Keratinocyte (primary cell): Measurements from ENCODE around the gene MTRF1. TPM values are rescaled to one million over a fixed set of nuclear protein-coding genes. Genes with fewer than 3 reads are reported as not detected.

Experiments used
- DNase-seq: peaks from one replicate; pipeline ENCODE4 v3.0.0-alpha.2; 2011; ENCODE audit warnings: low read depth, missing footprints, low spot score
- FAIRE-seq: peaks from 2 replicates; lab custom pipeline; 2011; peaks lifted over from hg19 to GRCh38; lab: Jason Lieb, UNC
- H2AFZ ChIP-seq: 2 replicates; pipeline ENCODE4 v1.6.0; 2012; ENCODE audit warnings: low read length, control low read depth, inconsistent platforms; ENCODE audit not compliant: control insufficient read depth
- H3K27ac ChIP-seq: 2 replicates; pipeline ENCODE4 v1.5.1; 2011; ENCODE audit warnings: low read length; ENCODE audit not compliant: control insufficient read depth, insufficient read depth
- H3K27me3 ChIP-seq: 3 replicates; pipeline ENCODE4 v1.6.0; 2011; ENCODE audit warnings: low read length; ENCODE audit not compliant: control insufficient read depth, insufficient read depth; ENCODE audit errors: extremely low read depth
- H3K36me3 ChIP-seq, 2 experiments: 2 replicates in 1 of 2; 3 replicates in 1 of 2; pipeline ENCODE4 v1.5.1; 2011; ENCODE audit warnings: low read length in 2 of 2, mild to moderate bottlenecking in 1 of 2; ENCODE audit not compliant: control insufficient read depth in 2 of 2, insufficient read depth in 2 of 2; ENCODE audit errors: extremely low read depth in 1 of 2
- H3K4me1 ChIP-seq: 3 replicates; pipeline ENCODE4 v1.5.1; 2011; ENCODE audit warnings: low read length; ENCODE audit not compliant: control insufficient read depth, insufficient read depth; ENCODE audit errors: extremely low read depth
- H3K4me2 ChIP-seq: 3 replicates; pipeline ENCODE4 v1.6.0; 2011; ENCODE audit warnings: low read depth, low read length; ENCODE audit not compliant: control insufficient read depth, insufficient read depth; ENCODE audit errors: extremely low read depth
- H3K4me3 ChIP-seq, 3 experiments: fragments of 200-600 bp in 1 of 3; sonication (generic) in 1 of 3; 2 replicates in 2 of 3; 3 replicates in 1 of 3; pipeline ENCODE4 v1.5.1; 2011 to 2016; ENCODE audit warnings: low read length in 3 of 3, mild to moderate bottlenecking in 3 of 3, control low read depth in 2 of 3, inconsistent platforms in 1 of 3, low read depth in 1 of 3, mixed read lengths in 1 of 3, mixed run types in 1 of 3, moderate library complexity in 1 of 3; ENCODE audit not compliant: control insufficient read depth in 2 of 3, insufficient read depth in 2 of 3; ENCODE audit errors: extremely low read depth in 1 of 3
- H3K79me2 ChIP-seq: 2 replicates; pipeline ENCODE4 v1.6.0; 2012; ENCODE audit warnings: low read length; ENCODE audit not compliant: control insufficient read depth, insufficient read depth
- H3K9ac ChIP-seq: 3 replicates; pipeline ENCODE4 v1.6.0; 2011; ENCODE audit warnings: low read length; ENCODE audit not compliant: control insufficient read depth, insufficient read depth; ENCODE audit errors: extremely low read depth
- H3K9me1 ChIP-seq: 3 replicates; pipeline ENCODE4 v1.6.0; 2011; ENCODE audit warnings: low read length; ENCODE audit not compliant: control insufficient read depth, insufficient read depth; ENCODE audit errors: extremely low read depth
- H3K9me3 ChIP-seq: 2 replicates; pipeline ENCODE4 v1.5.1; 2012; ENCODE audit warnings: low read depth, low read length; ENCODE audit not compliant: control insufficient read depth
- H4K20me1 ChIP-seq: 3 replicates; pipeline ENCODE4 v1.6.0; 2011; ENCODE audit warnings: low read length; ENCODE audit not compliant: control insufficient read depth, insufficient read depth; ENCODE audit errors: extremely low read depth
- CTCF ChIP-seq, 3 experiments: IDR thresholded peaks in 1 of 3; conservative IDR thresholded peaks in 1 of 3; optimal IDR thresholded peaks in 1 of 3; 2 replicates in 2 of 3; 3 replicates in 1 of 3; pipeline versions ENCODE3 to v1.5.1; 2011; ENCODE audit warnings: low read length in 3 of 3, mild to moderate bottlenecking in 3 of 3, moderate library complexity in 2 of 3, control low read depth in 1 of 3, inconsistent platforms in 1 of 3; ENCODE audit not compliant: insufficient read depth in 2 of 3; ENCODE audit errors: extremely low read depth in 1 of 3
- EZH2 ChIP-seq: IDR thresholded peaks from one replicate; pipeline ENCODE4 v1.6.1; 2012; ENCODE audit warnings: inconsistent platforms, mild to moderate bottlenecking, low read length, moderate library complexity
- dilution Hi-C: fragments of 300-500 bp; cut with MboI; formaldehyde crosslinking; loops from one replicate; pipeline ENCODE4 v1.7.0; 2020; ENCODE audit warnings: low sequenced_read_pairs; ENCODE audit not compliant: extremely low pct_ligation_motif_present
- polyA plus RNA-seq, 5 experiments: library from polyadenylated mRNA; depleted of rRNA in 3 of 5; stranded (reverse) in 3 of 5; stranded (forward) in 1 of 5; unstranded in 1 of 5; fragments of >200 nt; gene quantifications; 1 replicate in 1 of 5; 2 replicates in 3 of 5; 3 replicates in 1 of 5; pipeline versions ENCODE4 v1.2.1 to v1.2.3, GENCODE V29; 2011 to 2012; ENCODE audit warnings: missing spikeins in 2 of 5, low read depth in 1 of 5, low replicate concordance in 1 of 5

Gene MTRF1
- polyA plus RNA-seq, 1 donor (not counting 4 experiments of a cell fraction or from before 2014, with no cell fraction given), result 16.9 TPM

DNA sequence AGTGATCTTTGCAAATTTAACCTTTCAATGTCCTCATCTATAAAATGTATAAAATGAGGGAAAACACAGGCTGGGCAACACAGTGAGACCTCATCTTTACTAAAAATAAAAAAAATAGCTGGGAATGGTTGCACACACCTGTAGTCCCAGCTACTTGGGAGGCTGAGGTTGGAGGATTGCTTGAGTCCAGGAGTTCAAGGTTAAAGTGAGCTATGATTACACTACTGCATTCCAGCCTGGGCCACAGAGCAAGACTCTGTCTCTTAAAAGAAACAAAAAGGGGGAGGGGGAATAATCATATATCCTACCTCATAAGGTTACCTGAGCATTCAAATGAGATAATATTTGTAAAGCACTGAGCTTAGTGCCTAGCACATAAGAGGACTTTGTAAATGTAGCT is 5.8 kb downstream of the MTRF1 start:
- Histone ChIP-seq H3K36me3 (peaks cover 3 to 5% of the 10 kb centered on the region in 2 experiments), H3K79me2 (peaks cover 6% of the 10 kb centered on the region), H2AFZ (no peak overlapping the region), H3K4me3 (no peak overlapping the region), H3K9me3 (no peaks in the 10 kb centered on the region), H3K9ac (no peak overlapping the region), H3K4me2 (no peak overlapping the region), H3K27me3 (no peaks in the 10 kb centered on the region), H3K9me1 (no peaks in the 10 kb centered on the region), H4K20me1 (no peaks in the 10 kb centered on the region), H3K4me1 (peaks cover 14% of the 10 kb centered on the region), H3K27ac (no peak overlapping the region)
- no peak for FAIRE-seq
- DNase-seq, result no peak
- no peak for TF ChIP-seq CTCF (optimal IDR thresholded peaks at IDR 0.05 in 1 of 3, IDR thresholded peaks at IDR 0.05 in 1 of 3, conservative IDR thresholded peaks at IDR 0.05 in 1 of 3; ENCODE audit: extremely low read depth in 1 of 3, insufficient read depth in 2 of 3, low read length in 3 of 3)
- dilution Hi-C loops, result no loop called here

GRCh38 chr13:41254902-41255301 is 8.5 kb downstream of the MTRF1 start:
- Histone ChIP-seq H3K9me3 (no peaks in the 10 kb centered on the region), H3K4me1 (peaks cover 3% of the 10 kb centered on the region), H3K4me2 (no peak overlapping the region), H3K27me3 (no peaks in the 10 kb centered on the region), H3K4me3 (no peak overlapping the region), H3K9me1 (no peaks in the 10 kb centered on the region), H3K27ac (no peak overlapping the region), H3K36me3 (peaks cover 9% of the 10 kb centered on the region in 2 experiments), H4K20me1 (no peaks in the 10 kb centered on the region), H3K79me2 (peaks cover 4% of the 10 kb centered on the region), H3K9ac (no peak overlapping the region), H2AFZ (no peak overlapping the region)
- DNase-seq, result no peak
- dilution Hi-C loops, result no loop called here
- TF ChIP-seq CTCF (optimal IDR thresholded peaks at IDR 0.05 in 1 of 3, IDR thresholded peaks at IDR 0.05 in 1 of 3, conservative IDR thresholded peaks at IDR 0.05 in 1 of 3; ENCODE audit: extremely low read depth in 1 of 3, insufficient read depth in 2 of 3, low read length in 3 of 3) (no peak), EZH2 (no peak)
- FAIRE-seq, result no peak
